ENCODE results near the gene CKB.

- TF ChIP-seq CTCF (conservative IDR thresholded peaks at IDR 0.05 in 1 of 2, IDR thresholded peaks at IDR 0.05 in 1 of 2; ENCODE audit: low read depth in 1 of 2, low read length in 2 of 2) (no peak), EZH2 (IDR thresholded peaks at IDR 0.05; ENCODE audit: low read length, missing control alignments) (no peak)
Observed at GRCh38 chr14:103502877-103503276, 19.8 kb downstream of the CKB start.

Data from fibroblast of lung (primary cell).